ENCODE data around the gene SEMA6B. TPM values are rescaled to one million over a fixed set of nuclear protein-coding genes. Genes with fewer than 3 reads are reported as not detected.
A peak's percentile ranks its signal among the peaks of the same experiment; 100 is the strongest.

The SEMA6B gene
- total RNA-seq, 1 experiment from 2014 or later: 38.4 TPM

GRCh38 chr19:4577020-4577782, 17.7 kb upstream of the SEMA6B start:
- Histone ChIP-seq H3K79me1 (ENCODE audit: insufficient read depth, low read depth, low read length, poor library complexity, severe bottlenecking) (peaks cover 7% of the 10 kb centered on the region), H3K4me2 (ENCODE audit: insufficient read depth, insufficient read length, low read length) (no peak overlapping the region), H2AK5ac (ENCODE audit: insufficient read length, low read length) (no peak overlapping the region), H3K9me3 (ENCODE audit: control insufficient read depth, low read depth, low read length) (no peaks in the 10 kb centered on the region), H3K23ac (ENCODE audit: insufficient read length, low read depth, low read length) (no peak overlapping the region), H3K18ac (ENCODE audit: insufficient read length, low read depth, low read length) (no peak overlapping the region), H3K56ac (ENCODE audit: insufficient read length, low read depth, low read length) (no peak overlapping the region), H3K79me2 (ENCODE audit: insufficient read depth, low read length) (no peaks in the 10 kb centered on the region; the same call in 1 of the 2 replicates), H3T11ph (ENCODE audit: low read length) (no peak overlapping the region), H3K9ac (ENCODE audit: extremely low read depth, insufficient read length, low read length) (no peak overlapping the region), H3K27me3 (ENCODE audit: insufficient read depth, low read length) (no peaks in the 10 kb centered on the region), H2BK15ac (ENCODE audit: low read depth, low read length) (no peak overlapping the region), H2AFZ (ENCODE audit: low read length) (no peak overlapping the region), H3K23me2 (ENCODE audit: insufficient read length, low read depth, low read length, poor library complexity, severe bottlenecking) (no peaks in the 10 kb centered on the region), H3K27ac (ENCODE audit: insufficient read length, low read depth, low read length) (no peak overlapping the region), H2BK5ac (ENCODE audit: insufficient read length, low read length) (no peak overlapping the region), H4K8ac (replicated peaks; ENCODE audit: insufficient read length, low read depth, low read length) (no peak overlapping the region), H3K14ac (ENCODE audit: insufficient read depth, low read length) (no peak overlapping the region), H2BK120ac (ENCODE audit: low read depth, low read length, poor library complexity, severe bottlenecking) (no peak overlapping the region), H4K5ac (ENCODE audit: insufficient read length, low read depth, low read length) (no peak overlapping the region), H2BK20ac (ENCODE audit: low read depth, low read length, poor library complexity, severe bottlenecking) (no peak overlapping the region), H2BK12ac (ENCODE audit: insufficient read length, low read depth, low read length) (no peak overlapping the region), H3K4ac (ENCODE audit: low read depth, low read length) (no peak overlapping the region), H4K91ac (ENCODE audit: insufficient read length, low read depth, low read length) (no peak overlapping the region), H4K20me1 (ENCODE audit: control insufficient read depth, insufficient read depth, insufficient read length) (no peaks in the 10 kb centered on the region), H3K4me1 (ENCODE audit: insufficient read depth, low read length) (peaks cover 4% of the 10 kb centered on the region; the same call in 1 of the 2 replicates)
- TF ChIP-seq, protein P1, sequence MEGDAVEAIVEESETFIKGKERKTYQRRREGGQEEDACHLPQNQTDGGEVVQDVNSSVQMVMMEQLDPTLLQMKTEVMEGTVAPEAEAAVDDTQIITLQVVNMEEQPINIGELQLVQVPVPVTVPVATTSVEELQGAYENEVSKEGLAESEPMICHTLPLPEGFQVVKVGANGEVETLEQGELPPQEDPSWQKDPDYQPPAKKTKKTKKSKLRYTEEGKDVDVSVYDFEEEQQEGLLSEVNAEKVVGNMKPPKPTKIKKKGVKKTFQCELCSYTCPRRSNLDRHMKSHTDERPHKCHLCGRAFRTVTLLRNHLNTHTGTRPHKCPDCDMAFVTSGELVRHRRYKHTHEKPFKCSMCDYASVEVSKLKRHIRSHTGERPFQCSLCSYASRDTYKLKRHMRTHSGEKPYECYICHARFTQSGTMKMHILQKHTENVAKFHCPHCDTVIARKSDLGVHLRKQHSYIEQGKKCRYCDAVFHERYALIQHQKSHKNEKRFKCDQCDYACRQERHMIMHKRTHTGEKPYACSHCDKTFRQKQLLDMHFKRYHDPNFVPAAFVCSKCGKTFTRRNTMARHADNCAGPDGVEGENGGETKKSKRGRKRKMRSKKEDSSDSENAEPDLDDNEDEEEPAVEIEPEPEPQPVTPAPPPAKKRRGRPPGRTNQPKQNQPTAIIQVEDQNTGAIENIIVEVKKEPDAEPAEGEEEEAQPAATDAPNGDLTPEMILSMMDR (conservative IDR thresholded peaks at IDR 0.05): no peak
- Mint-ChIP-seq H3K4me3 (no peak overlapping the region; a peak in 2 of 5 replicates), H3K27me3 (ENCODE audit: low read depth) (peaks cover 19% of the 10 kb centered on the region), H3K9me3 (peaks cover 0 to 2% of the 10 kb centered on the region in 2 experiments; a peak in 2 of 5 replicates), H3K4me1 (peaks cover 19 to 40% of the 10 kb centered on the region in 2 experiments), H3K36me3 (ENCODE audit: insufficient read depth in 1 of 3, low read depth in 3 of 3) (peaks cover 0 to 6% (median 1%) of the 10 kb centered on the region in 3 experiments; a peak in 2 of 7 replicates), H3K27ac (0 out of 7 replicates have a peak overlapping the region, but pooled peaks of 2 of the 3 experiments have one; percentile 32 to 55)
- peak; percentile 57 for DNase-seq
- no CpG with 5 or more reads among the region's 5 CpGs for WGBS (ENCODE audit: extremely low coverage, insufficient read length, low lambda C conversion rate)

Data from H9 (cell line).